Adrenal gland (tissue), 19 donors: ENCODE data around the gene RAD51B. TPM values are rescaled to one million over a fixed set of nuclear protein-coding genes. Genes with fewer than 3 reads are reported as not detected.

Experiments used
- DNase-seq, 7 donors: peaks; one replicate each; pipeline ENCODE4 v3.0.0-alpha.2; 2019 to 2020
- H3K27ac ChIP-seq, 5 donors: fragments of 200-600 bp; sonication (generic) in 4 of 5; 1 replicate in 3 of 5; 2 replicates in 2 of 5; pipeline versions ENCODE4 v1.5.1 to v1.8.0; 2016 to 2020; ENCODE audit warnings: mild to moderate bottlenecking in 1 of 5
- H3K27me3 ChIP-seq: fragments of 200-600 bp; 2 replicates; pipeline ENCODE4 v1.8.0; 2021
- H3K36me3 ChIP-seq, 2 donors: fragments of 200-600 bp; replicated peaks in 1 of 2; 1 replicate in 1 of 2; 2 replicates in 1 of 2; pipeline versions ENCODE4 v1.5.1 to v1.8.0; 2018 to 2022
- H3K4me1 ChIP-seq, 2 donors: fragments of 200-600 bp; replicated peaks in 1 of 2; 1 replicate in 1 of 2; 2 replicates in 1 of 2; pipeline versions ENCODE4 v1.5.1 to v1.8.0; 2018 to 2021
- H3K4me3 ChIP-seq, 4 donors: fragments of 200-600 bp; sonication (generic) in 3 of 4; one replicate each; pipeline ENCODE4 v1.5.1; 2016 to 2018
- H3K9me3 ChIP-seq, 3 donors: fragments of 200-600 bp; sonication (generic) in 1 of 3; replicated peaks in 1 of 3; 1 replicate in 2 of 3; 2 replicates in 1 of 3; pipeline versions ENCODE4 v1.5.1 to v1.8.0; 2016 to 2021
- POLR2A ChIP-seq, 2 donors: fragments of 450-650 bp; IDR thresholded peaks; one replicate each; pipeline ENCODE4 v1.6.1; 2017; ENCODE audit warnings: antibody characterized with exemption in 2 of 2, mild to moderate bottlenecking in 2 of 2, moderate library complexity in 1 of 2
- WGBS, 4 donors: extraction: QIAGEN DNeasy Blood & Tissue Kit in 2 of 4; methylation state at CpG; one replicate each; pipeline versions ENCODE4 v1.1.5 to v1.1.7; 2013 to 2017; 5-methylcytosine and 5-hydroxymethylcytosine counted together
- intact Hi-C, 2 donors: fragments of 100-400 bp; cut with DNase I; formaldehyde crosslinking; loops; one replicate each; pipeline versions ENCODE4 v1.14.1 to v1.15.0; 2022 to 2023
- long read RNA-seq, 10 donors: library from polyadenylated mRNA in 3 of 10; unstranded in 2 of 10; stranded (forward) in 1 of 10; transcript quantifications; one replicate each; pipeline ENCODE4 v2.0.0 and lab custom pipeline, GENCODE V29; 2021 to 2026
- polyA plus RNA-seq, 3 donors: library from polyadenylated mRNA; stranded (reverse); fragments of 200-250 nt in 2 of 3; fragments of 350-450 nt in 1 of 3; fragmentation: Illumina TruSeq in 1 of 3; extraction: RNeasy Lipid Tissue Mini Kit (QIAGEN cat#74804) in 1 of 3; gene quantifications; one replicate each; pipeline ENCODE4 v1.2.3, GENCODE V29; 2013 to 2014
- total RNA-seq, 9 donors: library from RNA; depleted of rRNA in 4 of 9; stranded (reverse); fragments of >200 nt in 4 of 9; fragments of 120-200 nt in 1 of 9; fragmentation: NEBNext Ultra II Directional in 1 of 9; extraction: Animal tissue kit (Norgen Biotek cat#: 25700) in 1 of 9; gene quantifications; one replicate each; pipeline versions ENCODE4 v1.1.0 to v1.2.4, GENCODE V29; 2013 to 2023
- TF ChIP-seq, protein P1 (sequence below), 6 experiments: fragments of 450-650 bp in 4 of 6; fragments of 200-600 bp in 2 of 6; sonication (generic) in 1 of 6; IDR thresholded peaks; 1 replicate in 5 of 6; 2 replicates in 1 of 6; pipeline versions ENCODE4 v1.5.1 to v1.8.0; 2016 to 2021; ENCODE audit warnings: antibody characterized with exemption in 6 of 6, mild to moderate bottlenecking in 2 of 6, moderate library complexity in 1 of 6
- donor health status: healthy with polysubstance abuse.
- donor health status: Bipolar disorder and iron deficiency.
- donor health status: DM: yes; HTN: yes; CAD: no.
- donor health status: DM: no; HTN: no; CAD: no.
- donor health status: DM: no; HTN: no; CAD: no.
- donor health status: DM: yes; HTN: yes; CAD: no.

RAD51B gene
- total RNA-seq (10 to 100 TPM in 7 of 9 donors, 1 to 10 TPM in 2; 3.3 to 24.6 (median 13.8) TPM), polyA plus RNA-seq (1 to 10 TPM; 2.3 to 5.3 (median 3.1) TPM)
- long read RNA-seq, donor 1, result 0 reads
- long read RNA-seq, donor 2, partial matches to known transcripts, result 0 of 3 reads
- long read RNA-seq, donor 2, other reads (novel, unspliced or antisense), result 0 of 3 reads
- long read RNA-seq, donor 3, result 0 reads
- long read RNA-seq, donor 4, result 0 reads
- long read RNA-seq, donor 5, partial matches to known transcripts, result 0 of 2 reads
- long read RNA-seq, donor 5, other reads (novel, unspliced or antisense), result 2 of 2 reads
- long read RNA-seq, donor 6, partial matches to known transcripts, result 0 of 1 reads
- long read RNA-seq, donor 6, other reads (novel, unspliced or antisense), result 1 of 1 reads
- long read RNA-seq, donor 7, result 0 reads
- long read RNA-seq, donor 8, partial matches to known transcripts, result 0 of 1 reads
- long read RNA-seq, donor 8, other reads (novel, unspliced or antisense), result 0 of 1 reads
- long read RNA-seq, donor 9, result 0 reads
- long read RNA-seq, donor 10, result 0 reads

DNA sequence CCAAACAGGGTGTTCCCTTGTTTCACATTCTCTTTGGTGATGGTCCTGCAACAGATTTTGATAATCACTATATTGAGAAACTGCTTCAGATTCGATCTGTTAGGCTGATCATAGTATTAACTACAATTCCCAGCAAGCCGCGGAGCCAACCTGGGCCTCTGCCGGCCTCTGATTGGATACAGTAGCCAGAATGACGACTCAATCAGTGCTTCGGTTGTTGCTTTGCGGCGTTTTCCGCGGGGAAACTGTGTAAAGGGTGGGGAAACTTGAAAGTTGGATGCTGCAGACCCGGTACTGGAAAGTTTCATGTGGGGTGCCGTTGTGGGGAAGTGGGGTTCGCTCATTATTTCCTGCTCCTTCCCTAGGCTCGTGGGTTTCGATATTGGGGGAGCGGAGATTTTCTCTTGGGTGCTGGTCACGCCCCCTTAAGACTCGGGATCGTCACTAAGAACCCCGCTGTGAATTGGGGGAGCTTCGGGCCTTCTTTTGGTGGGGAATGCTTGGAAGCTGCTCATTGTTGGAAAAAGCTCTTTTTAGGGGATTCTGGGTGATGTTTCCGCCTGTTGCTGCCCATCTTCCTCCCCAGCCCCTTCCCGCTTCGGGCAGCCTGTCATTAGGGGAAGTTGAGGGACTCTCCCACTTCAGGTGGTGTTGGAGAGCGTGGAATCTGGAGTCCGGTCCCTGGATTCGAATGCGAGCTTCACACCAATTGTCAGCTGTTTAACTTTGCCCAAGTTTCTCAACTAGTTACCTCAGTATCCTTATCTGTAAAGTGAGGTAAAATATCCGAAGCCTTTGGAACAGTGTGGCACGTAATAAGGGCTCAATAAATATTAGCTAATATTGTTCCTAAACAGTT, at the start of gene RAD51B:
RAD51B (plus strand) TSS at position 217 of the 859 bp plus-strand sequence.
- 0 to 2% (median 1%) methylated on average over 16 to 30 of the region's 30 CpGs for WGBS, 4 donors
- Histone ChIP-seq H3K9me3 (no peaks in the 10 kb centered on the region), H3K27ac (peak within 1 kb of the TSS in 3 of 5 donors; percentile 40 to 60 (median 51)), H3K27me3 (no peaks in the 10 kb centered on the region), H3K4me1 (peaks cover 9 to 24% of the 10 kb centered on the region in 2 donors), H3K36me3 (no peaks in the 10 kb centered on the region), H3K4me3 (peak within 1 kb of the TSS; percentile 20 to 90 (median 70))
- TF ChIP-seq POLR2A (IDR thresholded peaks at IDR 0.05), result no peak
- TF ChIP-seq, protein P1, sequence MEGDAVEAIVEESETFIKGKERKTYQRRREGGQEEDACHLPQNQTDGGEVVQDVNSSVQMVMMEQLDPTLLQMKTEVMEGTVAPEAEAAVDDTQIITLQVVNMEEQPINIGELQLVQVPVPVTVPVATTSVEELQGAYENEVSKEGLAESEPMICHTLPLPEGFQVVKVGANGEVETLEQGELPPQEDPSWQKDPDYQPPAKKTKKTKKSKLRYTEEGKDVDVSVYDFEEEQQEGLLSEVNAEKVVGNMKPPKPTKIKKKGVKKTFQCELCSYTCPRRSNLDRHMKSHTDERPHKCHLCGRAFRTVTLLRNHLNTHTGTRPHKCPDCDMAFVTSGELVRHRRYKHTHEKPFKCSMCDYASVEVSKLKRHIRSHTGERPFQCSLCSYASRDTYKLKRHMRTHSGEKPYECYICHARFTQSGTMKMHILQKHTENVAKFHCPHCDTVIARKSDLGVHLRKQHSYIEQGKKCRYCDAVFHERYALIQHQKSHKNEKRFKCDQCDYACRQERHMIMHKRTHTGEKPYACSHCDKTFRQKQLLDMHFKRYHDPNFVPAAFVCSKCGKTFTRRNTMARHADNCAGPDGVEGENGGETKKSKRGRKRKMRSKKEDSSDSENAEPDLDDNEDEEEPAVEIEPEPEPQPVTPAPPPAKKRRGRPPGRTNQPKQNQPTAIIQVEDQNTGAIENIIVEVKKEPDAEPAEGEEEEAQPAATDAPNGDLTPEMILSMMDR (IDR thresholded peaks at IDR 0.05), result no peak
- intact Hi-C loops, result no loop called here
- peak; percentile 84 to 96 (median 86) for DNase-seq

DNA sequence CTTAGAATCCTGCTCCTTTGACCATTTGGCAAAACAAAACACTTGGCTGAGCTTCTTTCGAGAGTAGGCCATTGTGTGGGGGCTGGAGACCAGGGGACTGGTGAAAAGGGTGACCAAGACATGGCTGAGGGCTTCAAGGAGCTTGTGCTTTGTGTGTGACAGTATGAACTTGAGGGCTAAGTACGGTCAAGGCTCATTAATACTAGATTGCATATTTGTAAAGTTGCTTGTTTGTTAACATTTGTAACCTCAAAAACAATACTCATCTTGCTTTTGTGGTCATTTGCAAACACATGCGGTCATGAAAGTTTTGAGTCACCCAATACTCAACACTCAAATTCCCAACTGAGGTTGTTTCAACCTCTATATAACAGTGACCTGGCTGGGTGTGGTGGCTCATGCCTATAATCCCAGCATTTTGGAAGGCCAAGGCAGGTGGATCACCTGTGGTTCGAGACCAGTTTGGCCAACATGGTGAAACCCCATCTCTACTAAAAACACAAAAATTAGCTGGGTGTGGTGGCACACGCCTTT, 45.7 kb upstream of the RAD51B start:
- H3K27me3 ChIP-seq, result no peaks in the 10 kb centered on the region
- intact Hi-C loops, result no loop called here
- no peak overlapping the region for H3K4me3 ChIP-seq
- TF ChIP-seq, protein P1 (IDR thresholded peaks at IDR 0.05), result no peak
- no peak for TF ChIP-seq POLR2A (IDR thresholded peaks at IDR 0.05)
- no peak overlapping the region for H3K27ac ChIP-seq
- WGBS, 4 donors, result 91 to 94% (median 93%) methylated on average over 5 of the region's 5 CpGs
- H3K9me3 ChIP-seq, result no peaks in the 10 kb centered on the region
- peaks cover 0 to 89% of the 10 kb centered on the region in 2 donors for H3K36me3 ChIP-seq
- H3K4me1 ChIP-seq, result no peaks in the 10 kb centered on the region
- no peak for DNase-seq

DNA sequence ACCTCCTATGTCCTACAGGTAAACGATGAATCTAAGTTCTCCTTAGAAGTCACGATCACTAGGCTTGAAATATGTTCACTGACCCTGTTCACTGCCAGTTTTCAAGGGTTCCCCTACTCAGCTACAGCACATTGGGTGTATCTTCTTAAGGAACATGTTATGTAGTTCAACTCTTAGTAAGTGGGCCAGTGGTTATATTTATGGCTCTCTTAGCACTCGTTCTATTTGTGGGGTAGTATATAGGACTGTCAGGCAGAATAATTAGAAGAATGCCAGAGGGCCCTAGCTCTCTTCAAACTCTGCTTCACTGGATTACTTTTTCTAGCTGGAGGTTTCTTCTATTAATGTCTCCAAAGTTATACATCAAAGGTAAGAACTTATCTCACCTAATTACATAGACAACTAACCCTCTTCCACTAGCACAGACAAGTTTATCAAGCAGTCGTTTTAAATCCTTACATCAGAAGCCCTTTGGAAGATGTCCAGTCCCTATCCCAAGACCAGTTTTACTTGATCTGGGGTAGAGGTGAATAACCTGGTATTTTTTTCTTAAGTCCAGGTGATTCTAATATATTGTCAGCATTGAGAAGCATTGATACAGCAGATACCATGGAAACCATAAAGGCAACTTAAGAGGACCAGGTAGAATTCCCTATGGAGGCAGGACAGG, 42.8 kb upstream of the RAD51B start:
- 54 to 89% (median 70%) methylated on average over 4 of the region's 4 CpGs for WGBS, 4 donors
- no peak for DNase-seq
- H3K4me1 ChIP-seq, result no peaks in the 10 kb centered on the region
- intact Hi-C loops, result no loop called here
- no peaks in the 10 kb centered on the region for H3K9me3 ChIP-seq
- no peaks in the 10 kb centered on the region for H3K27me3 ChIP-seq
- TF ChIP-seq, protein P1 (IDR thresholded peaks at IDR 0.05), result no peak
- TF ChIP-seq POLR2A (IDR thresholded peaks at IDR 0.05), result no peak
- no peak overlapping the region for H3K27ac ChIP-seq
- peaks cover 0 to 97% of the 10 kb centered on the region in 2 donors for H3K36me3 ChIP-seq
- H3K4me3 ChIP-seq, result no peak overlapping the region
